ENCODE data around the gene ZCCHC3. TPM values are rescaled to one million over a fixed set of nuclear protein-coding genes. Genes with fewer than 3 reads are reported as not detected.
"Not testable (repeated sequence)": the region's sequence is repeated elsewhere in the genome, so short reads cannot be mapped to it uniquely, and the experiment has no call there.

Gene ZCCHC3
- total RNA-seq (ENCODE audit: low replicate concordance), result 28.9 and 40.5 TPM in 2 replicates
- long read RNA-seq, transcript ZCCHC3-201 (1 exons, 3,354 nt), result major isoform, 7 of 7 reads
- long read RNA-seq, partial matches to known transcripts, result 0 of 7 reads
- long read RNA-seq, other reads (novel, unspliced or antisense), result 0 of 7 reads

GRCh38 chr20:297098-297924 is at the start of gene ZCCHC3:
Gene ZCCHC3, plus strand, starts transcription at chr20:297570. Its CDS starts 17 bp downstream, at chr20:297587.
- peaks cover 4% of the 10 kb centered on the region for H3K27me3 Mint-ChIP-seq
- peaks cover 38% of the 10 kb centered on the region for H3K4me1 Mint-ChIP-seq (ENCODE audit: unreplicated experiment)
- peak; percentile 89 for DNase-seq (ENCODE audit: extremely low spot score, unreplicated experiment)
- H3K9me3 Mint-ChIP-seq, result no peaks in the 10 kb centered on the region
- H3K36me3 Mint-ChIP-seq, result peaks cover 15% of the 10 kb centered on the region
- H3K4me3 Mint-ChIP-seq, result peak within 1 kb of the TSS; percentile 98
- peak; percentile 33 for TF ChIP-seq CTCF (conservative IDR thresholded peaks at IDR 0.05)
- peak within 1 kb of the TSS; percentile 98 for H3K27ac Mint-ChIP-seq

GRCh38 chr20:251354-251753 is 46.0 kb upstream of the ZCCHC3 start:
- H3K4me1 Mint-ChIP-seq (ENCODE audit: unreplicated experiment), result peaks cover 3% of the 10 kb centered on the region
- TF ChIP-seq CTCF (conservative IDR thresholded peaks at IDR 0.05), result no peak
- peaks cover 23% of the 10 kb centered on the region for H3K27me3 Mint-ChIP-seq
- no peak for DNase-seq (ENCODE audit: extremely low spot score, unreplicated experiment)
- no peak overlapping the region for H3K27ac Mint-ChIP-seq
- H3K4me3 Mint-ChIP-seq, result no peak overlapping the region
- no peaks in the 10 kb centered on the region for H3K36me3 Mint-ChIP-seq
- H3K9me3 Mint-ChIP-seq, result no peaks in the 10 kb centered on the region

- Mint-ChIP-seq H3K4me3 (no peak overlapping the region), H3K27ac (no peak overlapping the region), H3K9me3 (no peaks in the 10 kb centered on the region), H3K4me1 (ENCODE audit: unreplicated experiment) (peaks cover 3% of the 10 kb centered on the region), H3K27me3 (peaks cover 33% of the 10 kb centered on the region), H3K36me3 (no peaks in the 10 kb centered on the region)
- DNase-seq (ENCODE audit: extremely low spot score, unreplicated experiment), result no peak
- TF ChIP-seq CTCF (conservative IDR thresholded peaks at IDR 0.05), result no peak
Observed at GRCh38 chr20:252801-253200, 44.6 kb upstream of the ZCCHC3 start.

GRCh38 chr20:253447-253846 is 43.9 kb upstream of the ZCCHC3 start:
- not testable (repeated sequence) for H3K4me1 Mint-ChIP-seq (ENCODE audit: unreplicated experiment); H3K36me3 Mint-ChIP-seq; H3K27ac Mint-ChIP-seq; H3K9me3 Mint-ChIP-seq; DNase-seq (ENCODE audit: extremely low spot score, unreplicated experiment); H3K4me3 Mint-ChIP-seq
- peaks cover 38% of the 10 kb centered on the region for H3K27me3 Mint-ChIP-seq

- H3K9me3 Mint-ChIP-seq, result no peaks in the 10 kb centered on the region
- H3K36me3 Mint-ChIP-seq, result no peaks in the 10 kb centered on the region
- H3K27ac Mint-ChIP-seq, result no peak within 1 kb of the TSS
- TF ChIP-seq CTCF (conservative IDR thresholded peaks at IDR 0.05), result no peak
- H3K4me3 Mint-ChIP-seq, result no peak within 1 kb of the TSS
- H3K4me1 Mint-ChIP-seq (ENCODE audit: unreplicated experiment), result peaks cover 7% of the 10 kb centered on the region
- H3K27me3 Mint-ChIP-seq, result peaks cover 37% of the 10 kb centered on the region
- no peak for DNase-seq (ENCODE audit: extremely low spot score, unreplicated experiment)
Observed at GRCh38 chr20:257419-257818, 40.0 kb upstream of the ZCCHC3 start, which contains the start of gene DEFB132. Gene DEFB132, plus strand, starts transcription at chr20:257724. Its CDS starts 55 bp downstream, at chr20:257779.

GRCh38 chr20:258269-258858 is 39.0 kb upstream of the ZCCHC3 start:
- Mint-ChIP-seq H3K4me3 (no peak overlapping the region), H3K36me3 (no peaks in the 10 kb centered on the region)

More at GRCh38 chr20:258269-258858, 39.0 kb upstream of the ZCCHC3 start:
- no peaks in the 10 kb centered on the region for H3K9me3 Mint-ChIP-seq
- TF ChIP-seq CTCF (conservative IDR thresholded peaks at IDR 0.05), result no peak
- H3K27me3 Mint-ChIP-seq, result peaks cover 44% of the 10 kb centered on the region
- peaks cover 6% of the 10 kb centered on the region for H3K4me1 Mint-ChIP-seq (ENCODE audit: unreplicated experiment)
- H3K27ac Mint-ChIP-seq, result no peak overlapping the region
- no peak for DNase-seq (ENCODE audit: extremely low spot score, unreplicated experiment)
